Measurements from ENCODE around the gene RASGRP4.

- TF ChIP-seq CTCF (IDR thresholded peaks at IDR 0.05) (no peak), POLR2AphosphoS5 (IDR thresholded peaks at IDR 0.05; ENCODE audit: low read depth, low read length) (no peak), SIN3A (IDR thresholded peaks at IDR 0.05; ENCODE audit: borderline replicate concordance, insufficient read depth, low read depth, low read length) (no peak), REST (IDR thresholded peaks at IDR 0.05; ENCODE audit: insufficient read depth in 1 of 2, low read depth in 2 of 2, low read length in 1 of 2) (no peak), TCF7L2 (IDR thresholded peaks at IDR 0.05; ENCODE audit: low read depth, low read length) (peak; percentile 67; the same call in 1 of the 2 replicates)
Observed at GRCh38 chr19:38417544-38418506, 8.2 kb downstream of the RASGRP4 start.
